H9 (cell line): Measurements from ENCODE around the gene ITLN1. TPM values are rescaled to one million over a fixed set of nuclear protein-coding genes. Genes with fewer than 3 reads are reported as not detected.
"Not testable (repeated sequence)": the region's sequence is repeated elsewhere in the genome, so short reads cannot be mapped to it uniquely, and the experiment has no call there.

Source experiments
- DNase-seq: peaks from one replicate; pipeline ENCODE4 v3.0.0-alpha.2; 2017
- H2AFZ ChIP-seq: one replicate; pipeline ENCODE4 v1.6.1; 2013; ENCODE audit warnings: mild to moderate bottlenecking, low read length, control low read depth, moderate library complexity
- H2AK5ac ChIP-seq: 2 replicates; pipeline ENCODE4 v1.6.1; 2013; ENCODE audit warnings: low read length, control low read depth, mixed read lengths; ENCODE audit not compliant: insufficient read length
- H2BK120ac ChIP-seq: one replicate; pipeline ENCODE4 v1.6.1; 2013; ENCODE audit warnings: low read depth, mild to moderate bottlenecking, low read length, control low read depth, inconsistent platforms; ENCODE audit not compliant: poor library complexity, severe bottlenecking
- H2BK12ac ChIP-seq: 2 replicates; pipeline ENCODE4 v1.6.1; 2013; ENCODE audit warnings: low read length, control low read depth, mixed read lengths, low read depth; ENCODE audit not compliant: insufficient read length
- H2BK15ac ChIP-seq: 2 replicates; pipeline ENCODE4 v1.6.1; 2013; ENCODE audit warnings: low read depth, low read length, control low read depth
- H2BK20ac ChIP-seq: one replicate; pipeline ENCODE4 v1.6.1; 2013; ENCODE audit warnings: low read depth, mild to moderate bottlenecking, low read length, control low read depth, inconsistent platforms; ENCODE audit not compliant: poor library complexity, severe bottlenecking
- H2BK5ac ChIP-seq: 2 replicates; pipeline ENCODE4 v1.6.1; 2013; ENCODE audit warnings: low read length, control low read depth, mixed read lengths; ENCODE audit not compliant: insufficient read length
- H3K14ac ChIP-seq: 2 replicates; pipeline ENCODE4 v1.6.1; 2013; ENCODE audit warnings: low read length, control low read depth; ENCODE audit not compliant: insufficient read depth
- H3K18ac ChIP-seq: 2 replicates; pipeline ENCODE4 v1.6.1; 2013; ENCODE audit warnings: low read depth, mild to moderate bottlenecking, mixed read lengths, low read length, control low read depth; ENCODE audit not compliant: insufficient read length
- H3K23ac ChIP-seq: 2 replicates; pipeline ENCODE4 v1.6.1; 2013; ENCODE audit warnings: low read length, control low read depth, mixed read lengths, low read depth; ENCODE audit not compliant: insufficient read length
- H3K23me2 ChIP-seq: 2 replicates; pipeline ENCODE4 v1.6.1; 2013; ENCODE audit warnings: low read depth, mild to moderate bottlenecking, mixed read lengths, low read length, control low read depth; ENCODE audit not compliant: insufficient read length, poor library complexity, severe bottlenecking
- H3K27ac ChIP-seq: 2 replicates; pipeline ENCODE4 v1.5.1; 2013; ENCODE audit warnings: low read length, control low read depth, mixed read lengths, low read depth; ENCODE audit not compliant: insufficient read length
- H3K27me3 ChIP-seq: 2 replicates; pipeline ENCODE4 v1.6.1; 2013; ENCODE audit warnings: low read length, control low read depth, inconsistent platforms; ENCODE audit not compliant: insufficient read depth
- H3K4ac ChIP-seq: 2 replicates; pipeline ENCODE4 v1.6.1; 2013; ENCODE audit warnings: low read depth, mild to moderate bottlenecking, control low read depth, inconsistent platforms, low read length, moderate library complexity
- H3K4me1 ChIP-seq: 2 replicates; pipeline ENCODE4 v1.6.1; 2013; ENCODE audit warnings: low read length, control low read depth, inconsistent platforms; ENCODE audit not compliant: insufficient read depth
- H3K4me2 ChIP-seq: 2 replicates; pipeline ENCODE4 v1.6.1; 2013; ENCODE audit warnings: low read length, control low read depth, mixed read lengths; ENCODE audit not compliant: insufficient read length, insufficient read depth
- H3K56ac ChIP-seq: 2 replicates; pipeline ENCODE4 v1.6.1; 2013; ENCODE audit warnings: low read depth, mild to moderate bottlenecking, mixed read lengths, low read length, control low read depth; ENCODE audit not compliant: insufficient read length
- H3K79me1 ChIP-seq: 2 replicates; pipeline ENCODE4 v1.6.1; 2013; ENCODE audit warnings: low read depth, mild to moderate bottlenecking, moderate library complexity, low read length, control low read depth, inconsistent platforms; ENCODE audit not compliant: insufficient read depth, poor library complexity, severe bottlenecking
- H3K79me2 ChIP-seq: 2 replicates; pipeline ENCODE4 v1.6.1; 2013; ENCODE audit warnings: low read length, control low read depth, inconsistent platforms; ENCODE audit not compliant: insufficient read depth
- H3K9ac ChIP-seq: 2 replicates; pipeline ENCODE4 v1.6.1; 2013; ENCODE audit warnings: low read length, control low read depth, mixed read lengths; ENCODE audit not compliant: insufficient read length; ENCODE audit errors: extremely low read depth
- H3K9me3 ChIP-seq: one replicate; pipeline ENCODE4 v1.6.1; 2013; ENCODE audit warnings: low read depth, low read length, inconsistent platforms; ENCODE audit not compliant: control insufficient read depth
- H3T11ph ChIP-seq: one replicate; pipeline ENCODE4 v1.6.1; 2013; ENCODE audit warnings: mild to moderate bottlenecking, low read length, control low read depth, inconsistent platforms
- H4K20me1 ChIP-seq: one replicate; pipeline ENCODE4 v1.6.1; 2013; ENCODE audit not compliant: control insufficient read depth, insufficient read length, insufficient read depth
- H4K5ac ChIP-seq: 2 replicates; pipeline ENCODE4 v1.6.1; 2013; ENCODE audit warnings: low read depth, mild to moderate bottlenecking, mixed read lengths, low read length, control low read depth; ENCODE audit not compliant: insufficient read length
- H4K8ac ChIP-seq: replicated peaks from 2 replicates; pipeline ENCODE4 v1.6.1; 2013; ENCODE audit warnings: low read length, control low read depth, mixed read lengths, low read depth; ENCODE audit not compliant: insufficient read length
- H4K91ac ChIP-seq: 2 replicates; pipeline ENCODE4 v1.6.1; 2013; ENCODE audit warnings: low read depth, mild to moderate bottlenecking, moderate library complexity, mixed read lengths, low read length, control low read depth; ENCODE audit not compliant: insufficient read length
- H3K27ac Mint-ChIP-seq, 3 experiments: 2 replicates in 2 of 3; 3 replicates in 1 of 3; pipeline ENCODE4 v1.8.0; 2020 to 2021; ENCODE audit warnings: mixed read lengths in 3 of 3, mild to moderate bottlenecking in 1 of 3, moderate library complexity in 1 of 3
- H3K27me3 Mint-ChIP-seq: 2 replicates; pipeline ENCODE4 v1.8.0; 2021; ENCODE audit warnings: low read depth, mild to moderate bottlenecking, moderate library complexity, mixed read lengths
- H3K36me3 Mint-ChIP-seq, 3 experiments: 2 replicates in 2 of 3; 3 replicates in 1 of 3; pipeline ENCODE4 v1.8.0; 2020 to 2021; ENCODE audit warnings: low read depth in 3 of 3, mixed read lengths in 3 of 3; ENCODE audit not compliant: insufficient read depth in 1 of 3
- H3K4me1 Mint-ChIP-seq, 2 experiments: 2 replicates each; pipeline ENCODE4 v1.8.0; 2020; ENCODE audit warnings: mixed read lengths in 2 of 2
- H3K4me3 Mint-ChIP-seq, 2 experiments: 2 replicates in 1 of 2; 3 replicates in 1 of 2; pipeline ENCODE4 v1.8.0; 2020 to 2021; ENCODE audit warnings: mild to moderate bottlenecking in 2 of 2, mixed read lengths in 2 of 2, moderate library complexity in 1 of 2
- H3K9me3 Mint-ChIP-seq, 2 experiments: 2 replicates in 1 of 2; 3 replicates in 1 of 2; pipeline ENCODE4 v1.8.0; 2020; ENCODE audit warnings: mild to moderate bottlenecking in 2 of 2, mixed read lengths in 2 of 2, moderate library complexity in 1 of 2
- CTCF ChIP-seq: fragments of 200-600 bp; sonication (generic); conservative IDR thresholded peaks from 3 replicates; pipeline ENCODE4 v1.8.0; 2021; ENCODE audit warnings: antibody characterized with exemption, mild to moderate bottlenecking
- WGBS: extraction: QIAGEN DNeasy Blood & Tissue Kit; methylation state at CpG from one replicate; pipeline ENCODE4 v1.1.7; 2013; ENCODE audit warnings: missing lambda C conversion rate, low lambda C conversion rate, mixed read lengths; ENCODE audit not compliant: insufficient read length; ENCODE audit errors: extremely low coverage; 5-methylcytosine and 5-hydroxymethylcytosine counted together
- total RNA-seq: library from RNA; stranded (reverse); gene quantifications from 2 replicates; pipeline ENCODE4 v1.2.1, GENCODE V29; 2021

ITLN1 gene
- total RNA-seq, 1 experiment from 2014 or later: not detected

DNA sequence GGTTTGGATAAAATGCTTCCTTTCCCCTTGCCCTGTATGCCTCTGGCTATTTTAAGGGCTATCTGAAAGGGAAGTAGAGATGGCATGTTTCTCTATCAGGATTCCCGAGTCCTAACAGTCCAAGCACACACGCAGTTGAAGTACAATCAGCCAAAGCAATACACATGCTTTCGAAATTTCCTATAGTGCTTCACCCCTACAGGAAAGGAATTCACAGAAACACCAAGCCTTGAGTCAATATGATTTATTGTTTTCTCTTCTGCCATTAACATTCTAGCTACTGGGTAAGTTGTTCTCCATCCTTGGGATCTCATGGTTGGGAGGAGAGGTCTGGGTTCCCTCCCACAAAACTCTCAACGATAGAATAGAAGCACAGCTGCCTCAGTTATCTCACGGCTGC is 8.7 kb downstream of the ITLN1 start:
- Histone ChIP-seq H2BK120ac (no peak overlapping the region), H3K4ac (no peak overlapping the region)
- DNase-seq: no peak

GRCh38 chr1:160875591-160875990 is 9.4 kb downstream of the ITLN1 start:
- H3K9ac ChIP-seq, H3K79me2 ChIP-seq, H3K79me1 ChIP-seq, H3K14ac ChIP-seq, H3K4ac ChIP-seq, H3K4me2 ChIP-seq, H3K9me3 Mint-ChIP-seq, H2AFZ ChIP-seq, H4K91ac ChIP-seq, H2BK120ac ChIP-seq, H3K23ac ChIP-seq, H3K36me3 Mint-ChIP-seq, DNase-seq, H3K4me1 ChIP-seq, H3K27me3 ChIP-seq, H3K18ac ChIP-seq, H2BK5ac ChIP-seq, H3T11ph ChIP-seq, H2BK15ac ChIP-seq, H4K20me1 ChIP-seq, H2BK12ac ChIP-seq, H3K23me2 ChIP-seq, H2AK5ac ChIP-seq, H4K5ac ChIP-seq, H2BK20ac ChIP-seq, H3K4me3 Mint-ChIP-seq, H3K27ac ChIP-seq, H3K27me3 Mint-ChIP-seq, H3K27ac Mint-ChIP-seq, H4K8ac ChIP-seq, H3K56ac ChIP-seq, H3K9me3 ChIP-seq: not testable (repeated sequence)
- no CpG with 5 or more reads among the region's 4 CpGs for WGBS
- H3K4me1 Mint-ChIP-seq: peaks cover 12 to 15% of the 10 kb centered on the region in 2 experiments

More for the DNA sequence above, 8.7 kb downstream of the ITLN1 start:
- Histone ChIP-seq H3K9me3 (no peaks in the 10 kb centered on the region), H4K5ac (no peak overlapping the region), H3K56ac (no peak overlapping the region), H2BK20ac (no peak overlapping the region), H3K23ac (no peak overlapping the region), H3T11ph (no peak overlapping the region), H4K8ac (no peak overlapping the region), H2BK15ac (no peak overlapping the region), H2BK12ac (no peak overlapping the region), H4K91ac (no peak overlapping the region), H3K18ac (no peak overlapping the region), H3K23me2 (no peaks in the 10 kb centered on the region), H2AK5ac (no peak overlapping the region), H3K27me3 (no peaks in the 10 kb centered on the region), H3K4me1 (no peaks in the 10 kb centered on the region), H2BK5ac (no peak overlapping the region), H3K14ac (no peak overlapping the region), H3K79me1 (no peaks in the 10 kb centered on the region), H3K79me2 (no peaks in the 10 kb centered on the region), H4K20me1 (no peaks in the 10 kb centered on the region), H3K27ac (no peak overlapping the region), H2AFZ (no peak overlapping the region), H3K4me2 (no peak overlapping the region), H3K9ac (no peak overlapping the region)
- Mint-ChIP-seq H3K36me3 (no peaks in the 10 kb centered on the region), H3K27me3 (no peaks in the 10 kb centered on the region; the same call in none of the 2 replicates), H3K4me1 (peaks cover 9 to 12% of the 10 kb centered on the region in 2 experiments), H3K9me3 (0 out of 5 replicates have a peak, but pooled peaks cover 0 to 2% of the 10 kb centered on the region in 2 experiments), H3K4me3 (no peak overlapping the region), H3K27ac (no peak overlapping the region)
- TF ChIP-seq CTCF: no peak
- WGBS: no CpG with 5 or more reads among the region's 5 CpGs
